ENCODE results near the gene ZCCHC4. TPM values are rescaled to one million over a fixed set of nuclear protein-coding genes. Genes with fewer than 3 reads are reported as not detected.
"Not testable (repeated sequence)": the region's sequence is repeated elsewhere in the genome, so short reads cannot be mapped to it uniquely, and the experiment has no call there.

Gene ZCCHC4
- polyA plus RNA-seq, 1 donor (not counting 4 experiments of a cell fraction or from before 2014, with no cell fraction given) = 10.8 TPM

- peak overlapping the region; percentile 10 for H2AFZ ChIP-seq (ENCODE audit: control insufficient read depth, low read length)
- no peak overlapping the region for H3K9ac ChIP-seq (ENCODE audit: control insufficient read depth, extremely low read depth, insufficient read depth, low read length)
- no peaks in the 10 kb centered on the region for H3K27me3 ChIP-seq (ENCODE audit: control insufficient read depth, extremely low read depth, insufficient read depth, low read length)
- H3K27ac ChIP-seq (ENCODE audit: control insufficient read depth, insufficient read depth, low read length) = peak overlapping the region; percentile 62
- DNase-seq (ENCODE audit: low read depth, low spot score) (peak; percentile 35), FAIRE-seq (peak; percentile 95)
- H3K4me2 ChIP-seq (ENCODE audit: control insufficient read depth, extremely low read depth, insufficient read depth, low read depth, low read length) = peak overlapping the region; percentile 2
- dilution Hi-C loops (cut with MboI; ENCODE audit: extremely low pct_ligation_motif_present, low sequenced_read_pairs) = no loop called here
- no peaks in the 10 kb centered on the region for H3K9me1 ChIP-seq (ENCODE audit: control insufficient read depth, extremely low read depth, insufficient read depth, low read length)
- H3K9me3 ChIP-seq (ENCODE audit: control insufficient read depth, low read depth, low read length) = no peaks in the 10 kb centered on the region
- H4K20me1 ChIP-seq (ENCODE audit: control insufficient read depth, extremely low read depth, insufficient read depth, low read length) = no peaks in the 10 kb centered on the region
- H3K79me2 ChIP-seq (ENCODE audit: control insufficient read depth, insufficient read depth, low read length) = no peaks in the 10 kb centered on the region
- TF ChIP-seq CTCF (optimal IDR thresholded peaks at IDR 0.05 in 1 of 3, IDR thresholded peaks at IDR 0.05 in 1 of 3, conservative IDR thresholded peaks at IDR 0.05 in 1 of 3; ENCODE audit: extremely low read depth in 1 of 3, insufficient read depth in 2 of 3, low read length in 3 of 3) = no peak
- no peak for TF ChIP-seq EZH2 (IDR thresholded peaks at IDR 0.05; ENCODE audit: low read length)
- H3K36me3 ChIP-seq (ENCODE audit: control insufficient read depth in 2 of 2, extremely low read depth in 1 of 2, insufficient read depth in 2 of 2, low read length in 2 of 2) = no peaks in the 10 kb centered on the region
- H3K4me3 ChIP-seq (ENCODE audit: control insufficient read depth in 2 of 3, extremely low read depth in 1 of 3, insufficient read depth in 2 of 3, low read depth in 1 of 3, low read length in 3 of 3) = no peak overlapping the region
- peaks cover 13% of the 10 kb centered on the region for H3K4me1 ChIP-seq (ENCODE audit: control insufficient read depth, extremely low read depth, insufficient read depth, low read length)
Measured at GRCh38 chr4:25320773-25321172, 8.2 kb downstream of the ZCCHC4 start.

- peak overlapping the region; percentile 34 for H3K27ac ChIP-seq (ENCODE audit: control insufficient read depth, insufficient read depth, low read length)
- dilution Hi-C loops (cut with MboI; ENCODE audit: extremely low pct_ligation_motif_present, low sequenced_read_pairs) = no loop called here
Measured at GRCh38 chr4:25321703-25322102, 9.1 kb downstream of the ZCCHC4 start.

GRCh38 chr4:25328463-25328862, 15.9 kb downstream of the ZCCHC4 start:
- H2AFZ ChIP-seq (ENCODE audit: control insufficient read depth, low read length); H3K4me1 ChIP-seq (ENCODE audit: control insufficient read depth, extremely low read depth, insufficient read depth, low read length); H3K4me2 ChIP-seq (ENCODE audit: control insufficient read depth, extremely low read depth, insufficient read depth, low read depth, low read length); H3K9me1 ChIP-seq (ENCODE audit: control insufficient read depth, extremely low read depth, insufficient read depth, low read length); dilution Hi-C loops (cut with MboI; ENCODE audit: extremely low pct_ligation_motif_present, low sequenced_read_pairs); H3K27me3 ChIP-seq (ENCODE audit: control insufficient read depth, extremely low read depth, insufficient read depth, low read length); H3K9me3 ChIP-seq (ENCODE audit: control insufficient read depth, low read depth, low read length); H4K20me1 ChIP-seq (ENCODE audit: control insufficient read depth, extremely low read depth, insufficient read depth, low read length); DNase-seq (ENCODE audit: low read depth, low spot score); H3K4me3 ChIP-seq (ENCODE audit: control insufficient read depth in 2 of 3, extremely low read depth in 1 of 3, insufficient read depth in 2 of 3, low read depth in 1 of 3, low read length in 3 of 3); H3K36me3 ChIP-seq (ENCODE audit: control insufficient read depth in 2 of 2, extremely low read depth in 1 of 2, insufficient read depth in 2 of 2, low read length in 2 of 2); H3K79me2 ChIP-seq (ENCODE audit: control insufficient read depth, insufficient read depth, low read length); H3K27ac ChIP-seq (ENCODE audit: control insufficient read depth, insufficient read depth, low read length); FAIRE-seq; H3K9ac ChIP-seq (ENCODE audit: control insufficient read depth, extremely low read depth, insufficient read depth, low read length): not testable (repeated sequence)

More at GRCh38 chr4:25321703-25322102, 9.1 kb downstream of the ZCCHC4 start:
- peaks cover 13% of the 10 kb centered on the region for H3K4me1 ChIP-seq (ENCODE audit: control insufficient read depth, extremely low read depth, insufficient read depth, low read length)
- H4K20me1 ChIP-seq (ENCODE audit: control insufficient read depth, extremely low read depth, insufficient read depth, low read length) = no peaks in the 10 kb centered on the region
- no peaks in the 10 kb centered on the region for H3K36me3 ChIP-seq (ENCODE audit: control insufficient read depth in 2 of 2, extremely low read depth in 1 of 2, insufficient read depth in 2 of 2, low read length in 2 of 2)
- H3K9me3 ChIP-seq (ENCODE audit: control insufficient read depth, low read depth, low read length) = no peaks in the 10 kb centered on the region
- DNase-seq (ENCODE audit: low read depth, low spot score) (no peak), FAIRE-seq (peak; percentile 49)
- H3K9me1 ChIP-seq (ENCODE audit: control insufficient read depth, extremely low read depth, insufficient read depth, low read length) = no peaks in the 10 kb centered on the region
- H2AFZ ChIP-seq (ENCODE audit: control insufficient read depth, low read length) = no peak overlapping the region
- H3K27me3 ChIP-seq (ENCODE audit: control insufficient read depth, extremely low read depth, insufficient read depth, low read length) = no peaks in the 10 kb centered on the region
- no peak overlapping the region for H3K4me2 ChIP-seq (ENCODE audit: control insufficient read depth, extremely low read depth, insufficient read depth, low read depth, low read length)
- no peak overlapping the region for H3K9ac ChIP-seq (ENCODE audit: control insufficient read depth, extremely low read depth, insufficient read depth, low read length)
- H3K79me2 ChIP-seq (ENCODE audit: control insufficient read depth, insufficient read depth, low read length) = no peaks in the 10 kb centered on the region
- H3K4me3 ChIP-seq (ENCODE audit: control insufficient read depth in 2 of 3, extremely low read depth in 1 of 3, insufficient read depth in 2 of 3, low read depth in 1 of 3, low read length in 3 of 3) = no peak overlapping the region
- no peak for TF ChIP-seq EZH2 (IDR thresholded peaks at IDR 0.05; ENCODE audit: low read length)

All from keratinocyte (primary cell).